ENCODE data around the gene EPM2A. TPM values are rescaled to one million over a fixed set of nuclear protein-coding genes. Genes with fewer than 3 reads are reported as not detected.

The EPM2A gene
- total and polyA plus RNA-seq, 2 of the 4 experiments (the other 2 are of a cell fraction) = 2.1 to 4.5 TPM

DNA sequence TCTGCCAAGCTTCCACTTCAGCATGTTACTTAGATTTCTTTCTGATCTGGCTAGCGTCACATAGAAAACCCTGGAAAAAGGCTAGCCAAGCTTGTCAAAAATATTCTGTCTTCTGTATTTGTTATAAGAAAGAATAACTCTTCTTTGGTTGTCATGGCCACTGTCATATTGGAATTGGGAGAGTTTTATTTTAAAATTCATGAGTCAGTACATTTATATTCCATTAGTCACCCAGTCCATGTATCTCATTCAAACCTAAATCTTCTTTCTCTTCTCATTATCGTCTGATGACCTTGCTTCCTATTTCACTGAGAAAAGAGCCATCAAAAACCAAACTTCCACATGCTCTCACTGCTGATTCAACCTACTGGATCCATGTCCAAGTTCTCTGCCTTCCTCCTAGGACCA, 65.7 kb downstream of the EPM2A start:
- Histone ChIP-seq H2AK9ac (replicated peaks; ENCODE audit: low read depth, low read length, poor library complexity) (no peak overlapping the region), H3K4me3 (ENCODE audit: insufficient read depth, low read depth, low read length) (no peak overlapping the region), H4K91ac (ENCODE audit: insufficient read depth, low read depth, low read length) (peak overlapping the region; percentile 9; the same call in 1 of the 2 replicates), H3K27ac (ENCODE audit: insufficient read depth, low read length) (no peak overlapping the region; the same call in 1 of the 2 replicates), H2BK15ac (ENCODE audit: low read depth, low read length) (no peak overlapping the region; the same call in 2 of the 3 replicates), H3K9me1 (ENCODE audit: insufficient read depth, low read length) (peaks cover 2% of the 10 kb centered on the region; the same call in 1 of the 2 replicates), H3K56ac (ENCODE audit: extremely low read depth, insufficient read depth, low read length) (0 out of 2 replicates have a peak overlapping the region, but pooled peaks have one; percentile 56), H3K18ac (ENCODE audit: low read depth, low read length) (no peak overlapping the region), H2AFZ (replicated peaks; ENCODE audit: low read length, poor library complexity) (no peak overlapping the region), H4K5ac (ENCODE audit: low read depth, low read length) (no peak overlapping the region), H3K36me3 (ENCODE audit: control insufficient read depth, insufficient read depth, low read length) (no peaks in the 10 kb centered on the region), H3K27me3 (ENCODE audit: control insufficient read depth, insufficient read depth, low read length) (no peaks in the 10 kb centered on the region), H4K20me1 (ENCODE audit: insufficient read depth, low read length) (no peaks in the 10 kb centered on the region), H3K79me1 (ENCODE audit: low read depth in 1 of 2, low read length in 2 of 2) (no peaks in the 10 kb centered on the region; a peak in 1 of 4 replicates), H3K14ac (replicated peaks; ENCODE audit: low read depth, low read length) (0 out of 2 replicates have a peak overlapping the region, but pooled peaks have one; percentile 16), H3K9ac (ENCODE audit: low read depth, low read length) (no peak overlapping the region), H2AK5ac (ENCODE audit: low read depth, low read length) (no peak overlapping the region), H2BK5ac (ENCODE audit: low read depth, low read length, poor library complexity, severe bottlenecking) (peak overlapping the region; percentile 65), H3K4me1 (ENCODE audit: control insufficient read depth, insufficient read depth, low read length) (no peaks in the 10 kb centered on the region), H3K4ac (ENCODE audit: low read depth, low read length) (peak overlapping the region; percentile 73), H2BK120ac (ENCODE audit: low read depth, low read length) (peak overlapping the region; percentile 53), H3K4me2 (ENCODE audit: low read depth, low read length) (peak overlapping the region; percentile 60; the same call in 1 of the 2 replicates), H4K8ac (ENCODE audit: low read depth in 2 of 2, low read length in 2 of 2) (peak overlapping the region in 1 of 2 experiments; percentile 66; a peak in 2 of 4 replicates), H3K9me3 (ENCODE audit: control insufficient read depth, insufficient read depth, low read length) (no peaks in the 10 kb centered on the region), H3K23ac (ENCODE audit: low read depth, low read length) (no peak overlapping the region), H2BK20ac (ENCODE audit: low read depth, low read length) (0 out of 2 replicates have a peak overlapping the region, but pooled peaks have one; percentile 7)
- ATAC-seq (ENCODE audit: low read depth) (peak; percentile 90), DNase-seq (peak; percentile 86)
- TF ChIP-seq CEBPB (IDR thresholded peaks at IDR 0.05; ENCODE audit: low read depth, low read length) (no peak), RCOR1 (IDR thresholded peaks at IDR 0.05; ENCODE audit: insufficient replicate concordance, low read length) (no peak), MAFK (IDR thresholded peaks at IDR 0.05; ENCODE audit: low read depth, low read length) (peak; percentile 78), CHD1 (IDR thresholded peaks at IDR 0.05; ENCODE audit: low read depth, low read length) (no peak), NFE2L2 (IDR thresholded peaks at IDR 0.05; ENCODE audit: low read depth, low read length) (no peak), SMC3 (IDR thresholded peaks at IDR 0.05; ENCODE audit: low read depth, low read length) (no peak), BHLHE40 (IDR thresholded peaks at IDR 0.05; ENCODE audit: low read depth, low read length) (no peak), POLR2A (IDR thresholded peaks at IDR 0.05; ENCODE audit: low read depth, low read length) (no peak), RAD21 (IDR thresholded peaks at IDR 0.05; ENCODE audit: low read length) (no peak), MAZ (IDR thresholded peaks at IDR 0.05; ENCODE audit: borderline replicate concordance, low read depth, low read length) (no peak), FOS (IDR thresholded peaks at IDR 0.05; ENCODE audit: low read depth, low read length) (peak; percentile 34), MXI1 (IDR thresholded peaks at IDR 0.05; ENCODE audit: borderline replicate concordance, low read depth, low read length) (no peak)
- TF ChIP-seq, protein P1, sequence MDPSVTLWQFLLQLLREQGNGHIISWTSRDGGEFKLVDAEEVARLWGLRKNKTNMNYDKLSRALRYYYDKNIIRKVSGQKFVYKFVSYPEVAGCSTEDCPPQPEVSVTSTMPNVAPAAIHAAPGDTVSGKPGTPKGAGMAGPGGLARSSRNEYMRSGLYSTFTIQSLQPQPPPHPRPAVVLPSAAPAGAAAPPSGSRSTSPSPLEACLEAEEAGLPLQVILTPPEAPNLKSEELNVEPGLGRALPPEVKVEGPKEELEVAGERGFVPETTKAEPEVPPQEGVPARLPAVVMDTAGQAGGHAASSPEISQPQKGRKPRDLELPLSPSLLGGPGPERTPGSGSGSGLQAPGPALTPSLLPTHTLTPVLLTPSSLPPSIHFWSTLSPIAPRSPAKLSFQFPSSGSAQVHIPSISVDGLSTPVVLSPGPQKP (IDR thresholded peaks at IDR 0.05; ENCODE audit: borderline replicate concordance, low read depth, low read length) = no peak
- TF ChIP-seq, protein P2, sequence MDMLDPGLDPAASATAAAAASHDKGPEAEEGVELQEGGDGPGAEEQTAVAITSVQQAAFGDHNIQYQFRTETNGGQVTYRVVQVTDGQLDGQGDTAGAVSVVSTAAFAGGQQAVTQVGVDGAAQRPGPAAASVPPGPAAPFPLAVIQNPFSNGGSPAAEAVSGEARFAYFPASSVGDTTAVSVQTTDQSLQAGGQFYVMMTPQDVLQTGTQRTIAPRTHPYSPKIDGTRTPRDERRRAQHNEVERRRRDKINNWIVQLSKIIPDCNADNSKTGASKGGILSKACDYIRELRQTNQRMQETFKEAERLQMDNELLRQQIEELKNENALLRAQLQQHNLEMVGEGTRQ (IDR thresholded peaks at IDR 0.05; ENCODE audit: low read depth, low read length) = no peak
- in situ Hi-C loops (cut with MboI; ENCODE audit: low sequenced_read_pairs) = no loop called here
- WGBS, 2 experiments (ENCODE audit: extremely low coverage in 2 of 2, insufficient read length in 1 of 2) = 0% methylated on average over 1 of the region's 2 CpGs; no CpG with 5 or more reads in 1 of the 2 experiments
- ChIA-PET POLR2A (ENCODE audit: unreplicated experiment) (no interaction called here), CTCF (no interaction called here)
- intact Hi-C loops (cut with micrococcal nuclease) = no loop called here
- BruUV-seq (replicated peaks) = no TSS peak
- dilution Hi-C loops (cut with HindIII; ENCODE audit: low sequenced_read_pairs, unreplicated experiment) = no loop called here
